Measurements from ENCODE around the gene BCL2.

The BCL2 gene

DNA sequence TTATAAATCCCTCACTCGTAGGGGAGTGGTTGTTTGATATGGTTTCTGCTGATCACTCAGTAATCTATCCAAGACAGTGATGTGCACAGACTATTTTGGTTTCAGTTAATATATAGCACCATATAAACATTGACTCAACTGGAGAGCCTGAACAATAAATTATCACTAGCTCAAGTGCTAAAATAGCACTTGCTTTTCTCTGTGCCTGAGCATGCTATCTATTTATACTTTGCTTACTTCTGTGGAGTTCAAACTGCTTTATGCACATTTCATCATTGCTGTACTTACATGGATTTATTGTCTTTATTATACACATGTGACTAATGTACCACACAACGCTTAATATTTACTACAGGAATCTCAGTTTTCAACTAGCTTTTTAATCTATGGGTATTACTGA is 133.6 kb downstream of the BCL2 start:
- Histone ChIP-seq H4K20me1 (ENCODE audit: insufficient read depth, low read length) (peaks cover 22% of the 10 kb centered on the region), H3K4me1 (ENCODE audit: insufficient read depth, low read length) (peaks cover 27% of the 10 kb centered on the region), H3K9me3 (ENCODE audit: insufficient read depth, low read length, severe bottlenecking) (no peaks in the 10 kb centered on the region), H3K27me3 (ENCODE audit: insufficient read depth, low read length, poor library complexity) (no peaks in the 10 kb centered on the region), H3K9ac (ENCODE audit: low read depth, low read length) (no peak overlapping the region), H3K4me2 (ENCODE audit: insufficient read depth, low read length) (no peak overlapping the region), H3K79me2 (ENCODE audit: insufficient read depth, low read length) (peaks cover 97% of the 10 kb centered on the region), H3K27ac (ENCODE audit: low read length) (no peak overlapping the region), H2AFZ (ENCODE audit: low read depth, low read length) (no peak overlapping the region), H3K36me3 (ENCODE audit: insufficient read depth, low read length) (peaks cover 26% of the 10 kb centered on the region), H3K4me3 (ENCODE audit: low read depth in 1 of 2, low read length in 2 of 2) (no peak overlapping the region)
- no peak for DNase-seq
- no peak for TF ChIP-seq EZH2 (IDR thresholded peaks at IDR 0.05; ENCODE audit: borderline replicate concordance, low read depth, low read length, severe bottlenecking)
- TF ChIP-seq, protein P1, sequence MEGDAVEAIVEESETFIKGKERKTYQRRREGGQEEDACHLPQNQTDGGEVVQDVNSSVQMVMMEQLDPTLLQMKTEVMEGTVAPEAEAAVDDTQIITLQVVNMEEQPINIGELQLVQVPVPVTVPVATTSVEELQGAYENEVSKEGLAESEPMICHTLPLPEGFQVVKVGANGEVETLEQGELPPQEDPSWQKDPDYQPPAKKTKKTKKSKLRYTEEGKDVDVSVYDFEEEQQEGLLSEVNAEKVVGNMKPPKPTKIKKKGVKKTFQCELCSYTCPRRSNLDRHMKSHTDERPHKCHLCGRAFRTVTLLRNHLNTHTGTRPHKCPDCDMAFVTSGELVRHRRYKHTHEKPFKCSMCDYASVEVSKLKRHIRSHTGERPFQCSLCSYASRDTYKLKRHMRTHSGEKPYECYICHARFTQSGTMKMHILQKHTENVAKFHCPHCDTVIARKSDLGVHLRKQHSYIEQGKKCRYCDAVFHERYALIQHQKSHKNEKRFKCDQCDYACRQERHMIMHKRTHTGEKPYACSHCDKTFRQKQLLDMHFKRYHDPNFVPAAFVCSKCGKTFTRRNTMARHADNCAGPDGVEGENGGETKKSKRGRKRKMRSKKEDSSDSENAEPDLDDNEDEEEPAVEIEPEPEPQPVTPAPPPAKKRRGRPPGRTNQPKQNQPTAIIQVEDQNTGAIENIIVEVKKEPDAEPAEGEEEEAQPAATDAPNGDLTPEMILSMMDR (IDR thresholded peaks at IDR 0.05; ENCODE audit: borderline replicate concordance, extremely low read depth, low read length, poor library complexity, severe bottlenecking), result no peak
- no peak for ATAC-seq (ENCODE audit: insufficient read depth, low read depth)

DNA sequence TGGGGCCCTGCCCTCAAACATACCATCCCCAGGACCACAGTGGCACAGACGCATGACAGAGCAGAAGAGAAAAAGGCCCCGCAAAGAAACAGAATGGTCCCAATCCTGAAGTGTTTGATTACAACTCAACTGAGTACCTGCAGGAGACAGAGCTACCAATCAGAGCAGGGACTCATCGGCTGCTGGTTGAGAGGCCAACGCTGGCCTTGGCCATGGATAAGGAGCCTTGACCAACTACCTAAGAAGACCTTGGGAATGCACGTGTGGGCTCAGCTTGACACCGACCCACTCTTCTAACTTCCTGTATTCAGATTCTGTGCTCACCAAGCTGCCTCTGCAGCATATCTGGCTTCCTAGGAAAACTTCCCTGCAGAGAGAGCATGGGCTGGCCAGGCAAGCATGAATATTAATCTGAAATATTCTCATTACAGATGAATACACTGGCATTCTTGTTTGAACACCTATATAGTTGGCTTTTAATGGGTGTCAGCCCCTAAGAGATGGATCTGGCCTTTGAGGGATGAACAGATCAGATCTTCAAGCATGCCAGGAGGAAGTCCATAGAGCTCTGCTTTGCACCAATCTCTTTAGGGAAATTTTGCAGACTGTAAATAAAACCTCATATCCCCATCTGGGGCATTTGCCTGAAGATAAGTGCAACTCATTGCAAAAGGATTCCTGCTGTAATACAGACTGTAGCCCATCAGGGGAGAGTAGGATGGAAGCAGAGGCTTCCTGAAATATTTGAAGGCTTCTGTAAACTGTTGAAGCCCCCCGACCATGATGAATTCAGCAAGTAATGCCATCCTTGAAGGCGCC is 135.4 kb downstream of the BCL2 start:
- no peak overlapping the region for H3K4me3 ChIP-seq (ENCODE audit: low read depth in 1 of 2, low read length in 2 of 2)
- peaks cover 26% of the 10 kb centered on the region for H3K36me3 ChIP-seq (ENCODE audit: insufficient read depth, low read length)
- ATAC-seq (ENCODE audit: insufficient read depth, low read depth) (no peak; the same call in 2 of the 3 replicates), DNase-seq (no peak)
- H3K79me2 ChIP-seq (ENCODE audit: insufficient read depth, low read length), result peaks cover 98% of the 10 kb centered on the region
- H3K9me3 ChIP-seq (ENCODE audit: insufficient read depth, low read length, severe bottlenecking), result no peaks in the 10 kb centered on the region
- no peak overlapping the region for H3K4me2 ChIP-seq (ENCODE audit: insufficient read depth, low read length)
- H3K27ac ChIP-seq (ENCODE audit: low read length), result peak overlapping the region; percentile 7
- peaks cover 27% of the 10 kb centered on the region for H4K20me1 ChIP-seq (ENCODE audit: insufficient read depth, low read length)
- H3K4me1 ChIP-seq (ENCODE audit: insufficient read depth, low read length), result peaks cover 33% of the 10 kb centered on the region
- no peak overlapping the region for H2AFZ ChIP-seq (ENCODE audit: low read depth, low read length)
- no peaks in the 10 kb centered on the region for H3K27me3 ChIP-seq (ENCODE audit: insufficient read depth, low read length, poor library complexity)
- no peak overlapping the region for H3K9ac ChIP-seq (ENCODE audit: low read depth, low read length)
- TF ChIP-seq, protein P1 (IDR thresholded peaks at IDR 0.05; ENCODE audit: borderline replicate concordance, extremely low read depth, low read length, poor library complexity, severe bottlenecking), result no peak
- TF ChIP-seq EZH2 (IDR thresholded peaks at IDR 0.05; ENCODE audit: borderline replicate concordance, low read depth, low read length, severe bottlenecking), result no peak

DNA sequence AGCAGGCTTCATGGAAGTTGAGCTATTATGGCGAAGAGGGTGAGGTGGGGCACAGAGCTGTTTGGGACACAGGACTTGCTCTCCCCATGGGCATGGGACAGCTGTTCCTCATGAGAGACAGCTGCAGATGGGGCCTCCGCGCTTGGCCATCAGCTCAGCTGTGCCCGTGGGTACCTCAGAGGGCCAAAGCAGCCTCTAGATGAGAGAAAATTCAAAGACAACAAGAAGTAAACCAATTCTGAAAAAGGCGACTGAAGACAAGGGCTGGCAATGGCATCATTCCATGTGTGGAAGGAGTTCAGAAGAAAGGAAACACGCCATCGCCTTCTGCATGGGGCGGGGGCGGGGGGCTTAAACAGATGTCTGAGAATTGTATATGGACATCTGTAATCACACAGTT is 136.2 kb downstream of the BCL2 start:
- no peaks in the 10 kb centered on the region for H3K9me3 ChIP-seq (ENCODE audit: insufficient read depth, low read length, severe bottlenecking)
- no peak overlapping the region for H3K4me2 ChIP-seq (ENCODE audit: insufficient read depth, low read length)
- H3K4me3 ChIP-seq (ENCODE audit: low read depth in 1 of 2, low read length in 2 of 2), result no peak overlapping the region
- ATAC-seq (ENCODE audit: insufficient read depth, low read depth), result no peak
- H3K9ac ChIP-seq (ENCODE audit: low read depth, low read length), result no peak overlapping the region
- no peak for TF ChIP-seq EZH2 (IDR thresholded peaks at IDR 0.05; ENCODE audit: borderline replicate concordance, low read depth, low read length, severe bottlenecking)
- TF ChIP-seq, protein P1 (IDR thresholded peaks at IDR 0.05; ENCODE audit: borderline replicate concordance, extremely low read depth, low read length, poor library complexity, severe bottlenecking), result no peak
- peaks cover 26% of the 10 kb centered on the region for H3K36me3 ChIP-seq (ENCODE audit: insufficient read depth, low read length)
- peak overlapping the region; percentile 43; the same call in 1 of the 2 replicates for H3K27ac ChIP-seq (ENCODE audit: low read length)
- peaks cover 97% of the 10 kb centered on the region for H3K79me2 ChIP-seq (ENCODE audit: insufficient read depth, low read length)
- peaks cover 27% of the 10 kb centered on the region for H4K20me1 ChIP-seq (ENCODE audit: insufficient read depth, low read length)
- H3K4me1 ChIP-seq (ENCODE audit: insufficient read depth, low read length), result peaks cover 41% of the 10 kb centered on the region
- no peak overlapping the region for H2AFZ ChIP-seq (ENCODE audit: low read depth, low read length)
- DNase-seq, result no peak
- no peaks in the 10 kb centered on the region for H3K27me3 ChIP-seq (ENCODE audit: insufficient read depth, low read length, poor library complexity)
